GM19467 (cell line): ENCODE results near the gene KIAA0930.

Source experiments
- ATAC-seq: cut with Tn5 transposase; IDR thresholded peaks from one replicate; pipeline ENCODE4 v1.9.1; 2021; ENCODE audit warnings: mild to moderate bottlenecking, moderate library complexity; ENCODE audit not compliant: unreplicated experiment

Gene KIAA0930

GRCh38 chr22:45154383-45154782 lies 86.3 kb downstream of the KIAA0930 start:
- no peak for ATAC-seq

- ATAC-seq, result no peak
Observed at GRCh38 chr22:45151503-45151902, 89.2 kb downstream of the KIAA0930 start.

- ATAC-seq, result no peak
Observed at GRCh38 chr22:45150139-45150538, 90.6 kb downstream of the KIAA0930 start.

- no peak for ATAC-seq
Observed at GRCh38 chr22:45149671-45150070, 91.0 kb downstream of the KIAA0930 start.

GRCh38 chr22:45144916-45145315 lies 95.8 kb downstream of the KIAA0930 start:
- no peak for ATAC-seq

GRCh38 chr22:45142376-45142775 lies 98.3 kb downstream of the KIAA0930 start:
- no peak for ATAC-seq
